Gastrocnemius medialis (tissue), 4 donors: ENCODE measurements around the gene GDI1. TPM values are rescaled to one million over a fixed set of nuclear protein-coding genes. Genes with fewer than 3 reads are reported as not detected.

ENCODE experiments used
- ATAC-seq, 2 donors: fragments of 150-250 bp; one replicate each; pipeline ENCODE4 v1.9.1; 2016
- DNase-seq, 2 donors: peaks; one replicate each; pipeline ENCODE4 v3.0.0-alpha.2; 2019
- H3K27ac ChIP-seq, 4 donors: fragments of 200-600 bp; sonication (generic); 1 replicate in 1 of 4; 2 replicates in 3 of 4; pipeline ENCODE4 v1.5.1; 2016 to 2018; ENCODE audit warnings: mild to moderate bottlenecking in 2 of 4, moderate library complexity in 1 of 4
- H3K27me3 ChIP-seq, 3 donors: fragments of 200-600 bp; sonication (generic) in 2 of 3; 1 replicate in 1 of 3; 2 replicates in 2 of 3; pipeline versions ENCODE4 v1.5.1 to v1.6.0; 2016 to 2019; ENCODE audit warnings: mild to moderate bottlenecking in 1 of 3, moderate library complexity in 1 of 3
- H3K36me3 ChIP-seq, 2 donors: fragments of 200-600 bp; sonication (generic) in 1 of 2; one replicate each; pipeline ENCODE4 v1.5.1; 2017 to 2018
- H3K4me1 ChIP-seq, 2 donors: fragments of 200-600 bp; sonication (generic) in 1 of 2; one replicate each; pipeline ENCODE4 v1.5.1; 2016 to 2017; ENCODE audit warnings: mild to moderate bottlenecking in 2 of 2
- H3K4me3 ChIP-seq, 4 donors: fragments of 200-600 bp; sonication (generic) in 3 of 4; 1 replicate in 1 of 4; 2 replicates in 3 of 4; pipeline ENCODE4 v1.5.1; 2016 to 2019; ENCODE audit warnings: mild to moderate bottlenecking in 2 of 4
- H3K9me3 ChIP-seq, 3 donors: fragments of 200-600 bp; sonication (generic) in 2 of 3; 1 replicate in 1 of 3; 2 replicates in 2 of 3; pipeline ENCODE4 v1.5.1; 2016 to 2019
- CTCF ChIP-seq, 5 experiments: fragments of 450-650 bp in 3 of 5; fragments of 200-600 bp in 2 of 5; sonication (generic) in 2 of 5; IDR thresholded peaks in 4 of 5; conservative IDR thresholded peaks in 1 of 5; 1 replicate in 4 of 5; 2 replicates in 1 of 5; pipeline ENCODE4 v1.5.1; 2016 to 2019; ENCODE audit warnings: antibody characterized with exemption in 5 of 5, mild to moderate bottlenecking in 3 of 5, moderate library complexity in 3 of 5
- POLR2A ChIP-seq, 2 donors: fragments of 450-650 bp; IDR thresholded peaks; one replicate each; pipeline ENCODE4 v1.6.1; 2017; ENCODE audit warnings: antibody characterized with exemption in 2 of 2, mild to moderate bottlenecking in 2 of 2, moderate library complexity in 2 of 2
- in situ Hi-C, 4 donors: fragments of 200-750 bp; cut with MboI; loops; one replicate each; pipeline versions ENCODE4 v1.15.0 to v1.8.0; 2017; ENCODE audit warnings: low sequenced_read_pairs in 4 of 4
- intact Hi-C: fragments of 100-400 bp; cut with DNase I; formaldehyde crosslinking; loops from one replicate; pipeline ENCODE4 v1.15.1; 2023; ENCODE audit warnings: low total_unique reads
- total RNA-seq, 4 donors: library from RNA; depleted of rRNA; stranded (reverse); fragments of >200 nt; gene quantifications; one replicate each; pipeline versions ENCODE4 v1.1.0 to v1.2.3, GENCODE V29; 2016

Gene GDI1
- total RNA-seq, 4 donors from 2014 or later, result 19.8 to 54.5 (median 39.0) TPM

DNA sequence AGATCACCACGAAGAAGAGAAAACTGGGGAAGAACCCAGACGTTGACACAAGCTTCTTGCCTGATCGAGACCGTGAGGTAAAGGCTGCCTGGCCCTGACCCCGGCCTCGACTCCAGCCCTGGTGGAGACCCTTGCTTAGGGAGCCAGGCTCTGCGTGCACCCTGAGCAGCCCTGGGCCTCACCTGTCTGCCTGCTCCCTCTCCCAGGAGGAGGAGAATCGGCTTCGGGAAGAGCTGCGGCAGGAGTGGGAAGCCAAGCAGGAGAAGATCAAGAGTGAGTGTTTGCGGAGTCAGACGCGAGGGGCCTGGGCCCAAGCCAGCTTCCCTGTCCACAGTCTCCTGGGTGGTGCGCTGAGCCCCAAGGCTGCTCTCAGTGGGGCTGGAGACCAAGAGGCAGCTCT lies 11.5 kb downstream of the GDI1 start:
- Histone ChIP-seq H3K4me1 (peaks cover 4 to 6% of the 10 kb centered on the region in 2 donors), H3K36me3 (peaks cover 0 to 27% of the 10 kb centered on the region in 2 donors), H3K27ac (no peak overlapping the region), H3K9me3 (no peaks in the 10 kb centered on the region), H3K27me3 (no peaks in the 10 kb centered on the region), H3K4me3 (no peak overlapping the region)
- intact Hi-C loops (no loop called here), in situ Hi-C loops (no loop called here)
- DNase-seq (no peak), ATAC-seq (no peak)
- TF ChIP-seq CTCF (IDR thresholded peaks at IDR 0.05 in 4 of 5, conservative IDR thresholded peaks at IDR 0.05 in 1 of 5) (no peak), POLR2A (IDR thresholded peaks at IDR 0.05) (no peak)

- in situ Hi-C loops, result no loop called here
These were observed 12.7 kb downstream of the GDI1 start for GRCh38 chrX:154449618-154450017.

DNA sequence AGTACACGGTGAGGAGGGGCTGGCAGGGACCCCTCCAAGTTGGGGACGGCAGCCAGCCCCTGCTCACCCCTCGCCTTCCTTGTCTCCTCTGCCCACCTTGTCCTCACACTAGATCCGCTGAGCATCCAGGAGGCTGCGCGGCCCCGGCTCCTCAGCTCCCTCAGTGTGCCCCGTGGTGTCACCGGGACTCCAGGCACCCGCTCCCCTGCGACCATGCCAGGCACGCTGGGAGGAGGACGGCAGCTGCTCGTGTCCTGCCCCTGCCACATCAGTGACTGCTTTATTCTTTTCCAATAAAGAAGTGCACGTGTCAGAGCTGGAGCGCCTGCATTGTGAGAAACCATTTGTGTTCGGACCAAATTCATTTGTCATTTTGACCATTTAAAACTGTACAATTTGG lies 13.4 kb downstream of the GDI1 start:
- in situ Hi-C loops (no loop called here), intact Hi-C loops (no loop called here)
- Histone ChIP-seq H3K36me3 (peaks cover 0 to 27% of the 10 kb centered on the region in 2 donors), H3K27ac (no peak overlapping the region), H3K27me3 (no peaks in the 10 kb centered on the region), H3K4me1 (peaks cover 0 to under 1% of the 10 kb centered on the region in 2 donors), H3K4me3 (no peak overlapping the region), H3K9me3 (no peaks in the 10 kb centered on the region)
- DNase-seq (no peak), ATAC-seq (no peak)
- TF ChIP-seq POLR2A (IDR thresholded peaks at IDR 0.05), result no peak
- no peak for TF ChIP-seq CTCF (IDR thresholded peaks at IDR 0.05 in 4 of 5, conservative IDR thresholded peaks at IDR 0.05 in 1 of 5)

More at GRCh38 chrX:154449618-154450017, 12.7 kb downstream of the GDI1 start:
- no peak overlapping the region for H3K4me3 ChIP-seq
- ATAC-seq, result no peak
- peaks cover 0 to 27% of the 10 kb centered on the region in 2 donors for H3K36me3 ChIP-seq
- no peak for DNase-seq
- H3K4me1 ChIP-seq, result peaks cover 4 to 5% of the 10 kb centered on the region in 2 donors
- TF ChIP-seq POLR2A (IDR thresholded peaks at IDR 0.05) (no peak), CTCF (IDR thresholded peaks at IDR 0.05 in 4 of 5, conservative IDR thresholded peaks at IDR 0.05 in 1 of 5) (no peak)
- no peaks in the 10 kb centered on the region for H3K27me3 ChIP-seq
- intact Hi-C loops, result no loop called here
- no peak overlapping the region for H3K27ac ChIP-seq
- H3K9me3 ChIP-seq, result no peaks in the 10 kb centered on the region

DNA sequence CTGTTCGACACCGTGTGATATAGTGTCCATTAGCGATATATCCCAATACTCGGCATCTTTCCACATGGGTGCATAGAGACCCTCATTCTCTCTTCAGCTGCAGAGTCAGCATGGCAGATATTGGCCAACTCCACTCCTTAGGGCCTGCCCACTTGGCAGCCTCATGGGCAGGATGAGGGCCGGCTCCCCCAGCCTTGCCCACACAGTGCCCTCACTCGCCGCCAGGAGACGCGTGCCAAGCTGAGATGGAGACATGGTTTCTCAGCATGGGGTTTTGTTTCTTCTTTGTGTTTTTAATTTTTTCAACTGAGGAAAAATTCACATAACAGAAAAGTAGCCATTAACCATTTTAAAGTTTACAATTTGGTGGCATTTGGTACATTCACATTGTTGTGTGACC lies 15.9 kb downstream of the GDI1 start:
- H3K27ac ChIP-seq, result no peak overlapping the region
- H3K36me3 ChIP-seq, result peaks cover 0 to 27% of the 10 kb centered on the region in 2 donors
- in situ Hi-C loops (no loop called here), intact Hi-C loops (no loop called here)
- TF ChIP-seq POLR2A (IDR thresholded peaks at IDR 0.05) (no peak), CTCF (IDR thresholded peaks at IDR 0.05 in 4 of 5, conservative IDR thresholded peaks at IDR 0.05 in 1 of 5) (no peak)
- H3K4me1 ChIP-seq, result no peaks in the 10 kb centered on the region
- DNase-seq, result no peak
- no peak overlapping the region for H3K4me3 ChIP-seq
- no peak for ATAC-seq
- H3K9me3 ChIP-seq, result no peaks in the 10 kb centered on the region
- no peaks in the 10 kb centered on the region for H3K27me3 ChIP-seq

DNA sequence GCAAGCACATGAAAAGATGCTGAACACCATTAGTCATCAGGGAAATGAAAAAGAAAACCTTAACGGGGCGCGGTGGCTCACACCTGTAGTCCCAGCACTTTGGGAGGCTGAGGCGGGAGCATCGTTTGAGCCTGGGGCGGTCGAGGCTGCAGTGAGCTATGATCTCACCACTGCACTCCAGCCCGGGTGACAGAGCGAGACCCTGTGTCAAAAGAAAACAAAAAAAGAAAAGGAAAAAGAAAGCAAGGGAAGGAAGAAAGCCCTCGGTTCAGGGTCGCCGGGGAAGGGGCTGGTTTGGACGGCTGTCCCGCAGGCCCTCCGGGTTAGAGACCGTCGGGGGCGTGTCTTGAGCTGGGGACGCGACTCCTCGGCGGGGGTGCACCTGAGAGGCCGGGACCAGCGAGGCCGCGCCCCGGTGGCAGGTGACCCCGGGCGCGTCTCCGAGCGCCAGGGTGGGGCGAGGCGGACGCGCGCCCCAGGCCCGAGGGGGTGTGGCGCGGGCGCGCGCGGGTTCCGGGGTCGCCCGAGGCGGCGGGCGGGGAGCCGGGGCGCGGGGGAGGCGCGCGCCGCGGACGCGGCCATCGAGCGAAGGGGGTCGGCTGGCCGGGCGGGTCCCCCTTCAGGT lies 20.6 kb downstream of the GDI1 start:
- ATAC-seq, result peak; percentile 36 to 49
- intact Hi-C loops (no loop called here), in situ Hi-C loops (no loop called here)
- Histone ChIP-seq H3K9me3 (no peaks in the 10 kb centered on the region), H3K4me1 (no peaks in the 10 kb centered on the region), H3K27ac (peak overlapping the region in 2 of 4 donors; percentile 50 to 58), H3K4me3 (peak overlapping the region; percentile 29 to 59 (median 39)), H3K27me3 (no peaks in the 10 kb centered on the region), H3K36me3 (no peaks in the 10 kb centered on the region)
- no peak for DNase-seq
- no peak for TF ChIP-seq CTCF (IDR thresholded peaks at IDR 0.05 in 4 of 5, conservative IDR thresholded peaks at IDR 0.05 in 1 of 5)
- no peak for TF ChIP-seq POLR2A (IDR thresholded peaks at IDR 0.05)
